WTC11 (cell line): ENCODE results near the gene ROR2.

Experiments used
- ATF6 ChIP-seq: sonication (generic); formaldehyde crosslinking; IDR thresholded peaks from 2 replicates; pipeline ENCODE4 v1.8.1; 2023; ENCODE audit warnings: mild to moderate bottlenecking, missing genetic modification reagents
- CREB1 ChIP-seq: sonication (generic); formaldehyde crosslinking; IDR thresholded peaks from 2 replicates; pipeline ENCODE4 v1.8.0; 2023; ENCODE audit warnings: mild to moderate bottlenecking, missing genetic modification reagents
- CTCF ChIP-seq: fragments of 200-600 bp; IDR thresholded peaks from 2 replicates; pipeline ENCODE4 v1.8.0; 2022; ENCODE audit warnings: antibody characterized with exemption
- JUN ChIP-seq: sonication (generic); formaldehyde crosslinking; IDR thresholded peaks from 2 replicates; pipeline ENCODE4 v1.8.0; 2023; ENCODE audit warnings: mild to moderate bottlenecking, missing genetic modification reagents
- NR2C2 ChIP-seq: sonication (generic); formaldehyde crosslinking; IDR thresholded peaks from 2 replicates; pipeline ENCODE4 v1.8.0; 2022; ENCODE audit warnings: mild to moderate bottlenecking, missing genetic modification reagents
- RELA ChIP-seq: sonication (generic); formaldehyde crosslinking; IDR thresholded peaks from 2 replicates; pipeline ENCODE4 v1.8.1; 2022; ENCODE audit warnings: missing genetic modification reagents, mild to moderate bottlenecking, borderline replicate concordance
- SMAD3 ChIP-seq: sonication (generic); formaldehyde crosslinking; IDR thresholded peaks from 2 replicates; pipeline ENCODE4 v1.8.0; 2022; ENCODE audit warnings: missing genetic modification reagents, mild to moderate bottlenecking, borderline replicate concordance
- STAT6 ChIP-seq: sonication (generic); formaldehyde crosslinking; conservative IDR thresholded peaks from 2 replicates; pipeline ENCODE4 v1.8.1; 2023; ENCODE audit warnings: mild to moderate bottlenecking, low read depth, missing genetic modification reagents, moderate library complexity
- TCF7 ChIP-seq: sonication (generic); formaldehyde crosslinking; IDR thresholded peaks from 2 replicates; pipeline ENCODE4 v1.8.0; 2022; ENCODE audit warnings: mild to moderate bottlenecking, low read depth, missing genetic modification reagents, moderate library complexity
- TEAD4 ChIP-seq: sonication (generic); formaldehyde crosslinking; IDR thresholded peaks from 2 replicates; pipeline ENCODE4 v1.8.0; 2022; ENCODE audit warnings: mild to moderate bottlenecking, missing genetic modification reagents
- TP53 ChIP-seq: sonication (generic); formaldehyde crosslinking; IDR thresholded peaks from 2 replicates; pipeline ENCODE4 v1.8.1; 2023; ENCODE audit warnings: mild to moderate bottlenecking, missing genetic modification reagents

GRCh38 chr9:91572044-91572443 lies 378.0 kb downstream of the ROR2 start:
- TF ChIP-seq CTCF (no peak), SMAD3 (CRISPR knock-in tag) (no peak), TP53 (CRISPR knock-in tag) (no peak), TCF7 (CRISPR knock-in tag) (no peak), RELA (CRISPR knock-in tag) (no peak), ATF6 (no peak), JUN (CRISPR knock-in tag) (no peak), TEAD4 (no peak), CREB1 (no peak), STAT6 (CRISPR knock-in tag) (no peak), NR2C2 (CRISPR knock-in tag) (no peak)
